ENCODE data around the gene MAD1L1.
"Not testable (repeated sequence)": the region's sequence is repeated elsewhere in the genome, so short reads cannot be mapped to it uniquely, and the experiment has no call there.

Gene MAD1L1

GRCh38 chr7:1852517-1853430 lies 380.0 kb downstream of the MAD1L1 start:
- DNase-seq: no peak

- no peak for DNase-seq
These were observed 380.8 kb downstream of the MAD1L1 start for GRCh38 chr7:1851721-1852516.

GRCh38 chr7:1850976-1851571 lies 381.7 kb downstream of the MAD1L1 start:
- no peak for DNase-seq

DNA sequence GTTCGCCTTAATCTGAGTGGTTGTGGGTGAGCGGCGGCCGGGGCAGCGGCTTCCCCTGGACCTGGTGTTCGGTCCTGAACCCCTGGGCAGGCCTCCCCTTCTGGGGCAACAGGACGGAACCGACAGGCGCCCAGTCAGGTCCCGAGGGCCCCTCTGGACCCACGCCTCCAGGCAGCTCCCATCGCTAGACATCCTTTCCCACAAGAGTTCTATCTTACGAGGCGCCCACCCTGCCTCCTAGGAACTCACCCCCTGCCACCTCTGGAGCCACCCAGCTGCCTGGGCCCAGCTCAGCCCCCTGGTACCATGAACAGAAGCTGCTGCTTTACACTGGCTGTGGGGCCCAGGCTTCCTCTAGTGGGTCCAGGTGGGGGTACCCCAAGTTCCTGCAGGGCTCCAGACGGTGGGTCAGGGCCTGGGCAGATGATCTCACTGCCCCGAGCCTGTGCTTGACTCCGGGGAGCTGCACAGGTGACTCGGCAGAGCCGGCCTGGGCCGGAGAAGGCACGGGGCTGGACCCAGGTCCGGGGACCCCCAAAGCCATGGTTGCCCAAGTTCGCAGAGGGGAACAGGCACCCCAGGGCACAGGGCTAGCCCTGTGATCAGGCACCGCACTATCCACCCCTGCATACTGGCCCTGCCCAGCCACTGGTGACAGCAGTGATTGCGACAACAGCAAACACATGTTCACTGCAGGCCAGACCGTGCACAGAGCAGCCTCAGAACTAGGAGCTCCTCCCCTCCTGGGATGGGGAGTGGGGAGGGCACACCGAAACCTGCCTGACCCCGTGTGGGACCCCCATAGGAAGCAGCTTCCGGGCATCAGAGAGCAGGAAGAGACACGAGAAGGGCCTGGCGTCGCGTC lies 382.4 kb downstream of the MAD1L1 start:
- no peak for DNase-seq

GRCh38 chr7:1849351-1850041 lies 383.2 kb downstream of the MAD1L1 start:
- no peak for DNase-seq

DNA sequence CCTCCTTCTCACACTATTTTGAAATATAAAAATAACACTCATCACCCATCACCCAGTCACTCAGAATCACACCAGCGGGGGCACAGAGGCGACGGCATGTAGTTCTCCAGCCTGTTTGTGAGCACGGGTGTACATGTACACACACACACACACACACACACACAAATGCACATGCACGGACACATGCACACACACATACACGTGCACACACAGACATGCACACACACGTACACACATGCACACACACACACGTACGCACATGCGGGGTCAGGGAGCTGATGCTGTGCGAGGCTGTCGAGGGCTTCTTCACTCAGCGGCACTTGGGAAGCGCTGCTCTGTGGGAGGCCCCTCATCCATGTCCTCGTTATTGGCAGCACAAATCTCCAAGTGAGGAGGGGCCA lies 383.8 kb downstream of the MAD1L1 start:
- DNase-seq: no peak

- DNase-seq: no peak
These were observed 384.6 kb downstream of the MAD1L1 start for GRCh38 chr7:1848013-1848640.

GRCh38 chr7:1847260-1848001 lies 385.3 kb downstream of the MAD1L1 start:
- DNase-seq: no peak

DNA sequence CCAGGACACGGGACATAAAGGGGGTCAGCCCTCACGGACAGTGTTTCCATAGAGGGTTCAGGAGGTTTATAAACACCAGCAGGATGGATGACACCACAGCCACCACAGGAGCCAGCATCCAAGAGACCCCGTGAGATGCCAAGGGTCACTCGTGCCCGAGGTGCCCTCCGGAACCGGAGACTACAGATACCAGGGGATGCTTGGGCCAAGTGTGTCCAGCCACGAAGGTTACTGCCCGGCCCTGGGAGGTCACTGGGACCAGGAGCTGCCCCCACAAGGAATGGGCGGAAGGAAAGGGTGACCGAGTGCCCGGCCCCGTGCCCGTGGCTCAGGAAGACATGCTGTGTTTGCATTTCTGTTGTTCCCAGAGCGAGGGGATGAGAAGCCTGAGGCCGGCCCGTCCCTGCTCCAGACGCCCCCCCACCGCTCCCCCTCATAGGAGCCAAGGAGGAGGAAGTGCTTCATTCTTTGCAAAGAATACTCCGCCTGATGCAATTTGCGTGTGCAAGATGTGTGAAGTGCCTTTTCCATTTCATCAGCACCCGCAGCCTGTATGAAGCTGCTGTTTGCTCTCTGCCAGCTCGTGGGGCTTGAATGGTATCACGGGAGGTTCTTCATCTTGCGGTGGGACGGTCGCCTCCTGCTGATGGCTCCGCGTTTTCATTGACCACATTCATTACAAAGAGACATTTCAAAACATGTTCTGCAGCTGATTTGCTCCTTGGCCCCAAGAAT lies 386.2 kb downstream of the MAD1L1 start:
- DNase-seq: no peak

- DNase-seq: no peak
These were observed 387.0 kb downstream of the MAD1L1 start for GRCh38 chr7:1845536-1846311.

DNA sequence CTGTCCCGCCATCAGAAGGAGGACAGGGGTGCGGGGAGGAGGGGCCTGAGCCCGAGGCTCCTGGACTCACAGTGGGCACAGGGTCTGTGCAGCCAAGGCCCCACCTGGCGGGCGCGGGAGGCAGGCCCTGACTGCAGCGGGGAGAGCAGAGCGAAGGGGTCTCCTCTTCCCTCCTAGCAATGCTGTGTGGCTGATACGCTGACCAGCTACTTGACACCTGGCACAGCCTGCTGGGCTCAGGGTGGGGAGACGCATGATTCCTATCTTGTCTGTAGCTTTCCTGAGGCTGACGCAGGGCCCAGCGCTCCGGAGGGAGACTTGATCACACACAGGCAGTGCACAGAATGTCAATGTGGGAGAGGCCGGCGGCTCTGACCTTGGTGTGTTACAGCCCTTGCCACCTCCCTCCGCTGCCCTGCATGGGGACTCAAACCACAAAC lies 387.8 kb downstream of the MAD1L1 start:
- no peak for DNase-seq

DNA sequence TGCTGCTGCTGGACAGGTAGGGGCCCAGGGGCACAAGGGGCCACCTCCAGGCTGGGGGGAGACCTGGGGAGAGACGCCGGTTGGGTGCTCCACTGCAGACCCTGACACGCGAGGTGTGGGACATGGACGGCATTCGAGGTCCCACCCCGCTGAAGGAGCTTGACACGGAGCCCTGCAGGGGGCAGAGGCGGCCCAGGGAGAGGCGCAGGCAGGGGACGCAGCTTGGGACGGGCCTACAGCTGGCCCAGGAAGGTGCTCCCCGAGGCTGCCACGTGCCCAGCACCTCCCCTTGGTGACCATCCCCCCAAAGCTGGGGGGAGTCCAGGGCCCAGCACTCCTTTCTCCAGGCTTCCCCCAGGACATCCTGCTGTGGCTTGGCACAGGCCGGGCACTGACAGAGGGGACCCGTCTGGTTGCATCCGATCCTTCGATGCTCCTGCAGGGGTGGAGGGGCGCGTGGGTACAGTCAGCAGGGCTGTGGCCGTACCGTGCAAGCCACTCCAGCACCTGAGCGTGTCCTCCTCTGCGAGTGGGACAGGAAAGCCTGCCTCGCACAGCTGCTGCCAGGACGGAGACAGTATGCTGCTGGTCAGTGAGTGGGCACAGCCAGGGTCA lies 388.3 kb downstream of the MAD1L1 start:
- DNase-seq: no peak

DNA sequence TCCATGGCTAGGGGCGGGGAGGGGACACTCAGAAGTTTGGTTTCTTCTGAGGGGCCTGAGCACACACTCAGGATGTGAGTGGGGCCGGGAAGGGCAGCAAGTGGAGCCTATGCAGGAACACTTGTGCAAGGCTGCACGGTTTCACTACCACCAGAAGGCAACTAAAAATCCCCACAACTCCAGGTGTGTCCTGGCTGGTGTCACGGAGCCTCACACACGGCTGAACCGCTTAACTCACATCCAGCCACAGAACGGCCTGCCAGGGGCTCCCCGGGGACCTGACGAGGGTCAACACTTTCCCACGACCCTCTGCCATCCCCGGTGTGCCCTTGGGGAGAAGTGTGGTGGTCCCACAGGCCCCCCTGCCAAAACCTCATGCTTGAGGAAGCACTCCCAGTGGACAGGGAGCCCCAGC lies 388.8 kb downstream of the MAD1L1 start:
- DNase-seq: no peak

DNA sequence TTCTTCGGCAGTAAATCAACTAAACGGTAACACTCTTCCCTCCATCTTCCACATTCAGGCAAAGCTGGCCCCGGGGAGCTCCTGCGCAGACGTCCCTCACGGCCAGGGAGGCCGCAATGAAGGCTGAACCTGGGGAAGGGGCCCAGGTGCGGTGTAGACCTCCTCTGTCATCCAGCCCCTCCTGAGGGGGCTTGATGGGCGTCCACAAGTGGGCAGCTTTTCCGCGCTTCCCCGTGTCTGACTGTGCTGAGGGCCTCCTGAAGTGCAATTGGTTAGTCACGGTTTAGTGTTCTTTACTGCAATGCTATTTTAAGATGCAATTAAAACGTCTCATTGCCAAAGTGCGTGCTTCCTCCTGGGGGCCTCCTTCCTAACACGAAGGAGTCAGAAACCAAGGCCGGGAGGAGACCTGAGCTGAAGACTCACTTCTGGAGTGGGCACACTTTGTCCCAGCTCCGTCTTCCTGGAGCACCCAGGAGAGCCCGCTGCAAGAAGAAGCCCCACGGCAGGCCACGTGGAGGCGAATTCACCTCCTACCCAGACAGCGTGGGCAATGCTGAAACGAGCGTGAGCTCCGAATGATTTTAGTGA lies 389.4 kb downstream of the MAD1L1 start:
- DNase-seq: no peak

DNA sequence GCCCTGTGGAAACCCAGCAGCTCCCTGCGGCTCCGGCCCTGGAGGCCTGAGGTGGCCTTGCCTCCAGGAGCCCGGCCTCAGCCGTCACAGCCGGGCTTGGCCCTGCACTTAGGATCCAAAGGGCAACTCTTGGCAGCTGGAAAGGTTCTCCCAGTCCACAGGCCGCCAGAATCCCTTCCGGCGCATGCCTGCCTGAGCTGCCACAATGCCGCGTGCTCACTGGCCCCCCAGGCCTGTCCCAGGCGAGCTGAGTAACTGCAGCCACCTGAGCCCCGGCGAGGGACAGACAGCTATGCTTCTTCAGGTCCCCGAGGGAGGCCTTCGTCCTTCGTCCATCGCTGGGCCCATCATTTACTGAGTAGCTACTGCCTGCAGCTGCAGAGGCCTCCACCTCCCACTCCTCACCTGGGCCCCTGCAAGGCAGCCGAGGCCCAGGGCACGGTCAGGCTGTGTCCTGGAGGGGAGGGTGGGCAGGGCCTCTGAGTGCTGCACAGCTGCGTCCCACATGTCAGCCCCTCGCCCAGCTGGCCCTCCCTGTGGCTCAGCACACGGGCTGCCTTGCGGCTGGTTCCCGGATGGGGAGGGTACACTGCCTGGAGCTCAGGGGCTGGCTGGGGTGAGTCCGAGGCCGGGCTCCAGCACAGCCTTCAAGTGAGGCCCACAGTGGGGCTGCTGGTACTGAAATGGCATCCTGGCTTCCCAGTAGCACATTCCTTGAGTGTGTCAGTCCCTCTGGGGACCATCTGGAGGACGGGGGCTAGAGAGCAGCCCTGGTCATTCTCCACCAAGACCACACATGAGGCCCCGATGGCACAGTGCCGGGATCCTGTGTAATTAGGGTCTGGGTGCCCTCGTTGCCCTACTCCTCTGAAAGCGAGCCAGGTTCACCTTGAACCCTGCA lies 390.2 kb downstream of the MAD1L1 start:
- DNase-seq: no peak

GRCh38 chr7:1841286-1842021 lies 391.3 kb downstream of the MAD1L1 start:
- not testable (repeated sequence) for DNase-seq

Measured in NCI-H774 (cell line).